Right atrium auricular region (tissue), 2 donors: ENCODE measurements around the gene CCDC68. TPM values are rescaled to one million over a fixed set of nuclear protein-coding genes. Genes with fewer than 3 reads are reported as not detected.

Source experiments
- DNase-seq: peaks from one replicate; pipeline ENCODE4 v3.0.0-alpha.2; 2019; ENCODE audit warnings: low spot score
- H3K27ac ChIP-seq, 2 donors: fragments of 200-600 bp; sonication (generic); 1 replicate in 1 of 2; 2 replicates in 1 of 2; pipeline ENCODE4 v1.5.1; 2016 to 2019
- H3K27me3 ChIP-seq, 2 donors: fragments of 200-600 bp; sonication (generic); one replicate each; pipeline versions ENCODE4 v1.5.1 to v1.6.0; 2017 to 2019
- H3K36me3 ChIP-seq: fragments of 200-600 bp; sonication (generic); one replicate; pipeline ENCODE4 v1.5.1; 2016
- H3K4me1 ChIP-seq, 2 donors: fragments of 200-600 bp; sonication (generic); one replicate each; pipeline versions ENCODE4 v1.5.1 to v1.6.0; 2017 to 2019
- H3K4me3 ChIP-seq, 2 donors: fragments of 200-600 bp; sonication (generic); 1 replicate in 1 of 2; 2 replicates in 1 of 2; pipeline ENCODE4 v1.5.1; 2017 to 2019; ENCODE audit warnings: mild to moderate bottlenecking in 1 of 2, moderate library complexity in 1 of 2
- H3K9me3 ChIP-seq, 2 donors: fragments of 200-600 bp; sonication (generic); one replicate each; pipeline ENCODE4 v1.5.1; 2019
- total RNA-seq, 2 donors: library from RNA; depleted of rRNA; stranded (reverse); fragments of >200 nt; gene quantifications; one replicate each; pipeline ENCODE4 v1.1.0, GENCODE V29; 2016
- TF ChIP-seq, protein P1 (sequence below), 2 donors: fragments of 200-600 bp; sonication (generic); IDR thresholded peaks; one replicate each; pipeline ENCODE4 v1.5.1; 2019; ENCODE audit warnings: antibody characterized with exemption in 2 of 2

The CCDC68 gene
- total RNA-seq, 2 donors from 2014 or later = 7.3 to 8.0 TPM

- no peaks in the 10 kb centered on the region for H3K27me3 ChIP-seq
- peaks cover 0 to 7% of the 10 kb centered on the region in 2 donors for H3K4me1 ChIP-seq
- H3K9me3 ChIP-seq = no peaks in the 10 kb centered on the region
- DNase-seq = no peak
- peak overlapping the region; percentile 23 to 54 for H3K4me3 ChIP-seq
- no peaks in the 10 kb centered on the region for H3K36me3 ChIP-seq
- TF ChIP-seq, protein P1, sequence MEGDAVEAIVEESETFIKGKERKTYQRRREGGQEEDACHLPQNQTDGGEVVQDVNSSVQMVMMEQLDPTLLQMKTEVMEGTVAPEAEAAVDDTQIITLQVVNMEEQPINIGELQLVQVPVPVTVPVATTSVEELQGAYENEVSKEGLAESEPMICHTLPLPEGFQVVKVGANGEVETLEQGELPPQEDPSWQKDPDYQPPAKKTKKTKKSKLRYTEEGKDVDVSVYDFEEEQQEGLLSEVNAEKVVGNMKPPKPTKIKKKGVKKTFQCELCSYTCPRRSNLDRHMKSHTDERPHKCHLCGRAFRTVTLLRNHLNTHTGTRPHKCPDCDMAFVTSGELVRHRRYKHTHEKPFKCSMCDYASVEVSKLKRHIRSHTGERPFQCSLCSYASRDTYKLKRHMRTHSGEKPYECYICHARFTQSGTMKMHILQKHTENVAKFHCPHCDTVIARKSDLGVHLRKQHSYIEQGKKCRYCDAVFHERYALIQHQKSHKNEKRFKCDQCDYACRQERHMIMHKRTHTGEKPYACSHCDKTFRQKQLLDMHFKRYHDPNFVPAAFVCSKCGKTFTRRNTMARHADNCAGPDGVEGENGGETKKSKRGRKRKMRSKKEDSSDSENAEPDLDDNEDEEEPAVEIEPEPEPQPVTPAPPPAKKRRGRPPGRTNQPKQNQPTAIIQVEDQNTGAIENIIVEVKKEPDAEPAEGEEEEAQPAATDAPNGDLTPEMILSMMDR (IDR thresholded peaks at IDR 0.05) = no peak
- H3K27ac ChIP-seq = peak overlapping the region in 1 of 2 donors; percentile 72
These were observed 1.3 kb downstream of the CCDC68 start for GRCh38 chr18:54957996-54958395.

DNA sequence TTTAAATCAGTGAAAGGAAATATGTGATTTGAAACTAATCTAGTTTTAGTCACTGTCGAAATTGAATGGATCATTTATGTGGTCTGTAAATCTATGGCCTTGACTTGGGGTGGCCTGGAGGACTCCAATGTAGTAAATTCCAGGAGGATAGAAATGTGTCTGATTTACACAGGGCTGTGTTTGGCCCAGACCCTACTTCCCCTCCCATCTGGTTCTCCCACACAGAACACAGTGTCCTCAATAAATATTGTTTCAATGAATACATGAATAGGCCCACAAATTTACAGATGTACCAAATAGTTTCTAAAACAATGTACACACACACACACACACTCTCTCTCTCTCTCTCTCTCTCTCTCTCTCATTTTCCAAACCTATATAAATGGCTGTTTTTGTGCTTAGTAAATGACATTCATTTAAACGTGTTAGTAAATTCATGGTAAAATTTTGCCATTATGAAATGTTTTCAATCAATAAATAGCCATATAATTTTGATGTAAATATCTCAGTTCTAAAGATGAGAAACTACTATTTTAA is 1.9 kb downstream of the CCDC68 start:
- TF ChIP-seq, protein P1 (IDR thresholded peaks at IDR 0.05) = no peak

DNA sequence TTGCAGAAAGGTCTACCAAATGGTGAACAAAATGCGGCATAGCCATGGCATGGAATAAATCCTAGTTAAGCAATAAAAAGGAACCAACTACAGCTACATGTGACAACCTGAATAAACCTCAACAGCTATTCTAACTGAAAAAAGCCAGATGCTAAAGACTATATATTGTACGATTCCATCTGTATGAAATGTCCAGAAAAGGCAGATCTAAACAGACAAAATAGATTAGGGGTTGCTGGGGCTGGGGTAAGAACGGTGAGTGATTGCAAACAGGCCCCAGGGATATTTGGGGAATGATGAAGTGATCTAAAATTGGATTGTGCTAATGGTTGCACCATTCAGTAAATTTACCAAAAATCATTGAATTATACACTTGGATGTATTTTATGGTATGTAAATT is 2.8 kb downstream of the CCDC68 start:
- no peaks in the 10 kb centered on the region for H3K27me3 ChIP-seq
- H3K36me3 ChIP-seq = no peaks in the 10 kb centered on the region
- no peak overlapping the region for H3K27ac ChIP-seq
- no peak for DNase-seq
- no peaks in the 10 kb centered on the region for H3K9me3 ChIP-seq
- H3K4me1 ChIP-seq = peaks cover 0 to 7% of the 10 kb centered on the region in 2 donors
- H3K4me3 ChIP-seq = no peak overlapping the region
- TF ChIP-seq, protein P1 (IDR thresholded peaks at IDR 0.05) = no peak

More for the DNA sequence above, 1.9 kb downstream of the CCDC68 start:
- no peaks in the 10 kb centered on the region for H3K9me3 ChIP-seq
- H3K27ac ChIP-seq = no peak overlapping the region
- no peaks in the 10 kb centered on the region for H3K27me3 ChIP-seq
- no peaks in the 10 kb centered on the region for H3K36me3 ChIP-seq
- no peak for DNase-seq
- H3K4me3 ChIP-seq = peak overlapping the region in 1 of 2 donors; percentile 54
- H3K4me1 ChIP-seq = peaks cover 0 to 7% of the 10 kb centered on the region in 2 donors

- H3K4me3 ChIP-seq = no peak overlapping the region
- H3K9me3 ChIP-seq = no peaks in the 10 kb centered on the region
- no peak for DNase-seq
- H3K4me1 ChIP-seq = peaks cover 0 to 3% of the 10 kb centered on the region in 2 donors
- H3K27me3 ChIP-seq = no peaks in the 10 kb centered on the region
- TF ChIP-seq, protein P1 (IDR thresholded peaks at IDR 0.05) = no peak
- no peaks in the 10 kb centered on the region for H3K36me3 ChIP-seq
- no peak overlapping the region for H3K27ac ChIP-seq
These were observed 7.2 kb downstream of the CCDC68 start for GRCh38 chr18:54952026-54952425.

DNA sequence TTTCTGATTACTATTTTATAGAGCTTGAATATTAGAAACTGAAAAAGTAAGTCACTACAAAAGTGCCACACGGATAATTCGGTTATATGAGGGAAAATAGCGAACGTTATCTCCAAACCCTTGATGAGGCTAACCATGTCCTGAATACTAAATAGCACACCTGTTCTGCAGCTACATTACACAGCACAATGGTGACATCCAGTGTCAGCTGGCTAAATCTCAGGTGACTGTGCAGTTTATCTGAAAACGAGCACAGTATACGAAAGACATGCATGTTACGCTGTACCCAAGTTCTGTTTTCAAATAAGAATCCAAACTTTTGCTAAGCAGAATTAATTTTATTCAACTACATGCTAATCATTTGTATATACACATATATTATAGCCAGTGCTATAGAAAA is 9.0 kb downstream of the CCDC68 start:
- TF ChIP-seq, protein P1 (IDR thresholded peaks at IDR 0.05) = no peak
- Histone ChIP-seq H3K36me3 (no peaks in the 10 kb centered on the region), H3K27ac (no peak overlapping the region), H3K27me3 (no peaks in the 10 kb centered on the region), H3K4me1 (peaks cover 0 to 19% of the 10 kb centered on the region in 2 donors), H3K9me3 (no peaks in the 10 kb centered on the region), H3K4me3 (no peak overlapping the region)
- no peak for DNase-seq

- Histone ChIP-seq H3K27me3 (no peaks in the 10 kb centered on the region), H3K9me3 (no peaks in the 10 kb centered on the region), H3K4me3 (no peak overlapping the region), H3K27ac (no peak overlapping the region), H3K36me3 (no peaks in the 10 kb centered on the region), H3K4me1 (peaks cover 0 to 19% of the 10 kb centered on the region in 2 donors)
- TF ChIP-seq, protein P1 (IDR thresholded peaks at IDR 0.05) = no peak
- DNase-seq = no peak
These were observed 9.7 kb downstream of the CCDC68 start for GRCh38 chr18:54949588-54949987.
